GM18870 (cell line): Measurements from ENCODE around the gene CIITA.
"Not testable (repeated sequence)": the region's sequence is repeated elsewhere in the genome, so short reads cannot be mapped to it uniquely, and the experiment has no call there.

Experiments
- ATAC-seq: cut with Tn5 transposase; IDR thresholded peaks from one replicate; pipeline ENCODE4 v1.9.1; 2021; ENCODE audit warnings: moderate library complexity; ENCODE audit not compliant: unreplicated experiment

Gene CIITA

GRCh38 chr16:10919003-10919351 lies 42.0 kb downstream of the CIITA start:
- ATAC-seq: no peak

- ATAC-seq: no peak
Measured at GRCh38 chr16:10920726-10921427, 43.9 kb downstream of the CIITA start.

GRCh38 chr16:10921536-10922327 lies 44.7 kb downstream of the CIITA start:
- no peak for ATAC-seq

GRCh38 chr16:10922328-10923145 lies 45.5 kb downstream of the CIITA start:
- ATAC-seq: no peak

- ATAC-seq: no peak
Measured at GRCh38 chr16:10923146-10923649, 46.2 kb downstream of the CIITA start.

- ATAC-seq: no peak
Measured at GRCh38 chr16:10923650-10924214, 46.7 kb downstream of the CIITA start.

- ATAC-seq: not testable (repeated sequence)
Measured at GRCh38 chr16:10925285-10925684, 48.3 kb downstream of the CIITA start.

- no peak for ATAC-seq
Measured at GRCh38 chr16:10926094-10926493, 49.1 kb downstream of the CIITA start.

- no peak for ATAC-seq
Measured at GRCh38 chr16:10926867-10927266, 49.9 kb downstream of the CIITA start.

GRCh38 chr16:10927497-10928112 lies 50.6 kb downstream of the CIITA start:
- no peak for ATAC-seq

- ATAC-seq: not testable (repeated sequence)
Measured at GRCh38 chr16:10929097-10929496, 52.1 kb downstream of the CIITA start.

GRCh38 chr16:10929853-10930754 lies 53.1 kb downstream of the CIITA start:
- ATAC-seq: no peak

GRCh38 chr16:10930755-10931093 lies 53.7 kb downstream of the CIITA start:
- no peak for ATAC-seq

- ATAC-seq: no peak
Measured at GRCh38 chr16:10931134-10931533, 54.1 kb downstream of the CIITA start.

GRCh38 chr16:10931977-10932632 lies 55.1 kb downstream of the CIITA start:
- ATAC-seq: no peak

GRCh38 chr16:10932959-10933710 lies 56.1 kb downstream of the CIITA start:
- ATAC-seq: no peak

GRCh38 chr16:10933865-10934264 lies 56.9 kb downstream of the CIITA start:
- no peak for ATAC-seq

- no peak for ATAC-seq
Measured at GRCh38 chr16:10934325-10935107, 57.5 kb downstream of the CIITA start.
